Tibial nerve (tissue), 4 donors: ENCODE measurements around the gene PRKG1. TPM values are rescaled to one million over a fixed set of nuclear protein-coding genes. Genes with fewer than 3 reads are reported as not detected.

Experiments
- DNase-seq, 2 donors: peaks; one replicate each; pipeline ENCODE4 v3.0.0-alpha.2; 2019; ENCODE audit warnings: low spot score in 2 of 2
- H3K27ac ChIP-seq, 4 donors: fragments of 200-600 bp; sonication (generic) in 3 of 4; one replicate each; pipeline ENCODE4 v1.5.1; 2017 to 2019; ENCODE audit warnings: mild to moderate bottlenecking in 1 of 4
- H3K27me3 ChIP-seq, 2 donors: fragments of 200-600 bp; sonication (generic) in 1 of 2; one replicate each; pipeline versions ENCODE4 v1.5.1 to v1.6.0; 2017 to 2019
- H3K36me3 ChIP-seq, 3 donors: fragments of 200-600 bp; sonication (generic); one replicate each; pipeline ENCODE4 v1.5.1; 2018 to 2019
- H3K4me1 ChIP-seq, 4 donors: fragments of 200-600 bp; sonication (generic) in 3 of 4; one replicate each; pipeline ENCODE4 v1.5.1; 2017 to 2019
- H3K4me3 ChIP-seq, 4 donors: fragments of 200-600 bp; sonication (generic) in 3 of 4; one replicate each; pipeline ENCODE4 v1.5.1; 2017 to 2019; ENCODE audit warnings: mild to moderate bottlenecking in 1 of 4, moderate library complexity in 1 of 4
- H3K9me3 ChIP-seq, 4 donors: fragments of 200-600 bp; sonication (generic) in 3 of 4; one replicate each; pipeline ENCODE4 v1.5.1; 2017 to 2019
- EP300 ChIP-seq, 2 donors: sonication (generic); formaldehyde crosslinking; IDR thresholded peaks; one replicate each; pipeline ENCODE4 v1.6.1; 2017; ENCODE audit warnings: antibody characterized with exemption in 2 of 2, mild to moderate bottlenecking in 1 of 2
- POLR2A ChIP-seq, 2 donors: fragments of 450-650 bp; IDR thresholded peaks; one replicate each; pipeline ENCODE4 v1.6.1; 2017; ENCODE audit warnings: antibody characterized with exemption in 2 of 2, mild to moderate bottlenecking in 2 of 2, moderate library complexity in 2 of 2
- WGBS, 2 donors: methylation state at CpG; one replicate each; pipeline ENCODE4 v1.1.5; 2018; 5-methylcytosine and 5-hydroxymethylcytosine counted together
- total RNA-seq, 4 donors: library from RNA; depleted of rRNA; stranded (reverse); fragments of >200 nt; gene quantifications; one replicate each; pipeline ENCODE4 v1.1.0, GENCODE V29; 2016
- TF ChIP-seq, protein P1 (sequence below), 5 experiments: fragments of 200-600 bp in 3 of 5; fragments of 450-650 bp in 2 of 5; sonication (generic) in 3 of 5; IDR thresholded peaks; one replicate each; pipeline ENCODE4 v1.5.1; 2016 to 2019; ENCODE audit warnings: antibody characterized with exemption in 5 of 5, mild to moderate bottlenecking in 3 of 5, moderate library complexity in 2 of 5

PRKG1 gene
- total RNA-seq, 4 donors from 2014 or later, result 8.7 to 35.0 (median 14.8) TPM

DNA sequence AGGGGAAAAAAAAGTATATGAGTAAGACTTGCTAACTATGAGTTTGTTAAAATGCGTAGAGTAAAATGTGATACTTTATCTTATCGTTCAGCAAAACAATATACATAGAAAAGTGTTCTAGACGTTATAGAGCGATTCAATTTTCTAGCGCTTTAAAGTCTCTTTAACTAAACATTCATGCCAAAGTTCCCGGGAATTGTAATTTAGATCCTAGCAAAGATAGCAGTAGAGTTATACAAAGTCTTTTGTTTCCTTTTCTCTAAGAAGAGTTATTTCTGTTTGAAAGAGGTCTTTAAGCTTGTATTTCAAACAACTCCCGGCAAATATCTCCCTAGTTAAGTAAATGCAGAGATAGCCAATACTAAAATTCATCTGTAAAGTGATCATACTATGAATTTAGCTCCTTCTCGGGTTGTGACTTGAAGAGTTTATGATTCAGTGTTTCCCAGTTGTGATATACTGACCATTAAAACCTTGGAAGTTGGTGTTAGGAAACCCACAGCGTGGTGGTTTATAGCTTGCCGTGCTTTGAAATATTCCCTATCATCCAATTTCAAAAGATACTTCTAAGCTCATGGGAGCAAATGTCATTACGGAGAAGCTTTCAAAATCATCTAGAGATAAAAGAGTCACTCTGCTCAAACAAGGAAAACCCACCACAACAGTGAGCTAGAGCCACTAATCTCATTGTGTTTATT is 453.4 kb downstream of the PRKG1 start:
- WGBS, 2 donors, result 40 to 46% methylated on average over 11 of the region's 11 CpGs
- TF ChIP-seq, protein P1, sequence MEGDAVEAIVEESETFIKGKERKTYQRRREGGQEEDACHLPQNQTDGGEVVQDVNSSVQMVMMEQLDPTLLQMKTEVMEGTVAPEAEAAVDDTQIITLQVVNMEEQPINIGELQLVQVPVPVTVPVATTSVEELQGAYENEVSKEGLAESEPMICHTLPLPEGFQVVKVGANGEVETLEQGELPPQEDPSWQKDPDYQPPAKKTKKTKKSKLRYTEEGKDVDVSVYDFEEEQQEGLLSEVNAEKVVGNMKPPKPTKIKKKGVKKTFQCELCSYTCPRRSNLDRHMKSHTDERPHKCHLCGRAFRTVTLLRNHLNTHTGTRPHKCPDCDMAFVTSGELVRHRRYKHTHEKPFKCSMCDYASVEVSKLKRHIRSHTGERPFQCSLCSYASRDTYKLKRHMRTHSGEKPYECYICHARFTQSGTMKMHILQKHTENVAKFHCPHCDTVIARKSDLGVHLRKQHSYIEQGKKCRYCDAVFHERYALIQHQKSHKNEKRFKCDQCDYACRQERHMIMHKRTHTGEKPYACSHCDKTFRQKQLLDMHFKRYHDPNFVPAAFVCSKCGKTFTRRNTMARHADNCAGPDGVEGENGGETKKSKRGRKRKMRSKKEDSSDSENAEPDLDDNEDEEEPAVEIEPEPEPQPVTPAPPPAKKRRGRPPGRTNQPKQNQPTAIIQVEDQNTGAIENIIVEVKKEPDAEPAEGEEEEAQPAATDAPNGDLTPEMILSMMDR (IDR thresholded peaks at IDR 0.05), result no peak
- no peak for TF ChIP-seq EP300 (IDR thresholded peaks at IDR 0.05)
- no peak for TF ChIP-seq POLR2A (IDR thresholded peaks at IDR 0.05)
- no peak overlapping the region for H3K4me3 ChIP-seq
- DNase-seq, result no peak
- no peak overlapping the region for H3K27ac ChIP-seq
- no peaks in the 10 kb centered on the region for H3K4me1 ChIP-seq
- H3K27me3 ChIP-seq, result no peaks in the 10 kb centered on the region
- H3K9me3 ChIP-seq, result no peaks in the 10 kb centered on the region
- no peaks in the 10 kb centered on the region for H3K36me3 ChIP-seq

DNA sequence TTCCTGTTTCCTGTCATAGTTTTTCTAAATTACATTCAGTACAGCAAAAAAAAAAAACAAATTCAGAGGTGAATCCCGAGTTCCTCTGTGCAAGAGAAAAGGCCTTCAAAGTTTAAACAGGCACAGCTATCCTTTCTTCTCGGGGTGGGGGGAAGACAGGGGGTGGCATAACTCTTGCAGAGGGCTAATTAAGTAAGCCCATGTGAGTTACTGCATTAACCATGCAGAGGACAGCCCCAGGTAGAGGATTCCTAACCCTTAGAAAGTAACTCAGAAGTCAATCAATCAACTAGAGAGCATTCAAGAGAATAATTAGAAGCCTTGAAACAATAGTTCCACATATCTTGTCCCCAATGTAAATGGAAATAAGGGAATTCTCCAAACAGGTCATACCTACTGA is 454.2 kb downstream of the PRKG1 start:
- H3K27ac ChIP-seq, result no peak overlapping the region
- TF ChIP-seq POLR2A (IDR thresholded peaks at IDR 0.05), result no peak
- TF ChIP-seq, protein P1 (IDR thresholded peaks at IDR 0.05), result no peak
- TF ChIP-seq EP300 (IDR thresholded peaks at IDR 0.05), result no peak
- H3K4me1 ChIP-seq, result no peaks in the 10 kb centered on the region
- WGBS, 2 donors, result 13 to 47% methylated on average over 2 of the region's 2 CpGs
- H3K27me3 ChIP-seq, result no peaks in the 10 kb centered on the region
- no peaks in the 10 kb centered on the region for H3K9me3 ChIP-seq
- DNase-seq, result no peak
- no peaks in the 10 kb centered on the region for H3K36me3 ChIP-seq
- no peak overlapping the region for H3K4me3 ChIP-seq

DNA sequence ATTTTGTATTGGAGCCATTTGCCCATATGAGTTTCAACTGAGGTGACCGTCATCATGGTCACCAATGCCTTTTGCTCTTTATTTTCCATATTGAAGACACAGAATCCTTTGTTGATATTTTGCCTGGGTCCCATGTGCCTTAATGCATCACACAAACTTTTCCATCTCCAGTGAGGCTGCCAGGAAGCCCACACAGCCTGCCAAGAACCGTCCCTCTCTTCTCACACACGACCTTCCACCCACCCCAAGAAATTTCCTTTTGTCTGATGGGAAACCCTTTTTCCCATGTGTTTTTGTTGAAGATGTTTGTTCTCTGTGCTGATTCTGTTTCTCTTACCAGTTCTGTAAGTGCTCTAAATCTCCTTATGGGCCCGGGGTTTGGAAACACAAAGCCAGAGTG is 456.3 kb downstream of the PRKG1 start:
- no peak for DNase-seq
- Histone ChIP-seq H3K9me3 (no peaks in the 10 kb centered on the region), H3K4me1 (no peaks in the 10 kb centered on the region), H3K4me3 (no peak overlapping the region), H3K36me3 (no peaks in the 10 kb centered on the region), H3K27ac (no peak overlapping the region), H3K27me3 (no peaks in the 10 kb centered on the region)
- TF ChIP-seq, protein P1 (IDR thresholded peaks at IDR 0.05), result no peak
- TF ChIP-seq POLR2A (IDR thresholded peaks at IDR 0.05) (no peak), EP300 (IDR thresholded peaks at IDR 0.05) (no peak)
- 34 to 42% methylated on average over 4 of the region's 4 CpGs for WGBS, 2 donors

DNA sequence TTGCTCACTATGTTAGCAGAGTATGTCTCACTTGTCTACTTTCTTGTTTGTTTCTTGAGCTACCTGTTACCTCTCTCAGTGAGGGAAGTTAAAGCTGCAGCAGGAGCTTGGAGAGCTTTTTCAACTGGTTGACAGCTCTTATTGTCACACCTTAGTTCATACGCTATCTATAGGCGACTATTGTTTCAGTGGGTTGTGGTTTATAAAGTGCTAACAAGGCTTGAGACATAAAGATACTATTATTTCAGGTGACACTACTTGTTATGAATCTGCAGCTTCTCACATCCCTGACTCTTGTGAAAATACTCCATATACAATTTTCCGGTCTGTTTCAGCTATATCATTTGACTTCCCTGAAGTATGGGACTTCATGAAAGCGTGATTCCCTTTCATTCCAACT is 457.8 kb downstream of the PRKG1 start:
- no peak overlapping the region for H3K4me3 ChIP-seq
- no peak overlapping the region for H3K27ac ChIP-seq
- TF ChIP-seq POLR2A (IDR thresholded peaks at IDR 0.05) (no peak), EP300 (IDR thresholded peaks at IDR 0.05) (no peak)
- TF ChIP-seq, protein P1 (IDR thresholded peaks at IDR 0.05), result no peak
- DNase-seq, result no peak
- H3K9me3 ChIP-seq, result no peaks in the 10 kb centered on the region
- no peaks in the 10 kb centered on the region for H3K27me3 ChIP-seq
- WGBS, 2 donors, result 96 to 97% methylated on average over 4 of the region's 4 CpGs
- no peaks in the 10 kb centered on the region for H3K4me1 ChIP-seq
- no peaks in the 10 kb centered on the region for H3K36me3 ChIP-seq

GRCh38 chr10:51542853-51543252 is 468.6 kb downstream of the PRKG1 start:
- no peaks in the 10 kb centered on the region for H3K9me3 ChIP-seq
- H3K27me3 ChIP-seq, result no peaks in the 10 kb centered on the region
- H3K4me3 ChIP-seq, result no peak overlapping the region
- TF ChIP-seq EP300 (IDR thresholded peaks at IDR 0.05) (peak in 1 of 2 donors; percentile 26), POLR2A (IDR thresholded peaks at IDR 0.05) (no peak)
- TF ChIP-seq, protein P1 (IDR thresholded peaks at IDR 0.05), result no peak
- no peak overlapping the region for H3K27ac ChIP-seq
- WGBS, 2 donors, result 82 to 83% methylated on average over 5 of the region's 5 CpGs
- no peaks in the 10 kb centered on the region for H3K4me1 ChIP-seq
- H3K36me3 ChIP-seq, result no peaks in the 10 kb centered on the region
- peak in 1 of 2 donors; percentile 12 for DNase-seq
